Measurements from ENCODE around the gene C11orf91.
A peak's percentile ranks its signal among the peaks of the same experiment; 100 is the strongest.

The C11orf91 gene

GRCh38 chr11:33652431-33652830, 48.2 kb downstream of the C11orf91 start:
- Mint-ChIP-seq H3K4me1 (peaks cover 81% of the 10 kb centered on the region), H3K27me3 (ENCODE audit: low read depth) (no peaks in the 10 kb centered on the region), H3K36me3 (ENCODE audit: low read depth) (no peaks in the 10 kb centered on the region), H3K27ac (peak overlapping the region in 2 of 3 experiments; percentile 86 to 87), H3K9me3 (no peaks in the 10 kb centered on the region), H3K4me3 (peak overlapping the region in 1 of 3 experiments; percentile 69)
- no peak for TF ChIP-seq CTCF (IDR thresholded peaks at IDR 0.05; ENCODE audit: unreplicated experiment in 3 of 3)

GRCh38 chr11:33651990-33652389, 48.6 kb downstream of the C11orf91 start:
- TF ChIP-seq CTCF (IDR thresholded peaks at IDR 0.05; ENCODE audit: unreplicated experiment in 3 of 3): no peak
- H3K27ac Mint-ChIP-seq: peak overlapping the region in 2 of 3 experiments; percentile 86 to 87
- H3K9me3 Mint-ChIP-seq: no peaks in the 10 kb centered on the region
- H3K27me3 Mint-ChIP-seq (ENCODE audit: low read depth): no peaks in the 10 kb centered on the region
- no peaks in the 10 kb centered on the region for H3K36me3 Mint-ChIP-seq (ENCODE audit: low read depth)
- peak overlapping the region in 1 of 3 experiments; percentile 69 for H3K4me3 Mint-ChIP-seq
- peaks cover 77% of the 10 kb centered on the region for H3K4me1 Mint-ChIP-seq

- TF ChIP-seq CTCF (IDR thresholded peaks at IDR 0.05; ENCODE audit: unreplicated experiment in 3 of 3): no peak
- Mint-ChIP-seq H3K27me3 (ENCODE audit: low read depth) (no peaks in the 10 kb centered on the region), H3K27ac (peak overlapping the region in 1 of 3 experiments; percentile 86), H3K36me3 (ENCODE audit: low read depth) (no peaks in the 10 kb centered on the region), H3K9me3 (no peaks in the 10 kb centered on the region), H3K4me1 (peaks cover 73% of the 10 kb centered on the region), H3K4me3 (no peak overlapping the region)
Measured at GRCh38 chr11:33651555-33651954, 49.1 kb downstream of the C11orf91 start.

GRCh38 chr11:33649944-33650343, 50.7 kb downstream of the C11orf91 start:
- Mint-ChIP-seq H3K27me3 (ENCODE audit: low read depth) (no peaks in the 10 kb centered on the region), H3K4me1 (peaks cover 57% of the 10 kb centered on the region), H3K9me3 (no peaks in the 10 kb centered on the region), H3K27ac (peak overlapping the region in 1 of 3 experiments; percentile 85), H3K4me3 (no peak overlapping the region), H3K36me3 (ENCODE audit: low read depth) (no peaks in the 10 kb centered on the region)
- TF ChIP-seq CTCF (IDR thresholded peaks at IDR 0.05; ENCODE audit: unreplicated experiment in 3 of 3): no peak
